HUES6 (cell line): ENCODE measurements around the gene FBXO27.

Experiments used
- H3K27ac ChIP-seq: 2 replicates; pipeline ENCODE4 v1.7.0; 2013; ENCODE audit warnings: low read depth, mild to moderate bottlenecking, low read length, inconsistent platforms
- H3K27me3 ChIP-seq: 2 replicates; pipeline ENCODE4 v1.6.1; 2013; ENCODE audit warnings: low read length; ENCODE audit not compliant: control insufficient read depth, insufficient read depth
- H3K36me3 ChIP-seq: 2 replicates; pipeline ENCODE4 v1.6.1; 2013; ENCODE audit warnings: low read length; ENCODE audit not compliant: control insufficient read depth, insufficient read depth
- H3K4me1 ChIP-seq: 2 replicates; pipeline ENCODE4 v1.6.1; 2013; ENCODE audit warnings: low read length; ENCODE audit not compliant: control insufficient read depth, insufficient read depth
- H3K4me3 ChIP-seq: 2 replicates; pipeline ENCODE4 v1.5.1; 2013; ENCODE audit warnings: low read depth, low read length
- H3K9ac ChIP-seq: one replicate; pipeline ENCODE4 v1.6.1; 2013; ENCODE audit warnings: mild to moderate bottlenecking, low read length
- H3K9me3 ChIP-seq: 2 replicates; pipeline ENCODE4 v1.6.1; 2013; ENCODE audit warnings: low read depth, low read length; ENCODE audit not compliant: control insufficient read depth, insufficient read depth

FBXO27 gene

DNA sequence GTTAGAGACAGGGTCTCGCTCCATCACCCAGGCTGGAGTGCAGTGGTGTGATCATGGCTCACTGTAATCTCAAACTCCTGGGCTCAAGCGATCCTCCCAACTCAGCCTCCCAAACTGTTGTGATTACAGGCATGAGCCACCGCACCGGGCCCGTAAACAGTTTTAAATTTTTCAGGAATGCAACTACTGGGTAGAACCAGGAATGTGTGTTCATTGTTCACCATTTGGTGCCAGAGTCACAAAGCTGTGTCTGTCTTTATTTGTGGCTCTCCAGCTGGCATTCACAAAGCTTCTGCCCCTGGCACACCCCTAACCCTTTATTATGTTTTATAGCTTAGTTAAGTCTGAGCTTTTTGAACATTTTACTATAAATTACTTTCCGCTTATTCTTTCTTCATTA lies 32.1 kb upstream of the FBXO27 start:
- no peak overlapping the region for H3K4me3 ChIP-seq
- H3K4me1 ChIP-seq: no peaks in the 10 kb centered on the region
- no peaks in the 10 kb centered on the region for H3K9me3 ChIP-seq
- H3K27me3 ChIP-seq: no peaks in the 10 kb centered on the region
- no peak overlapping the region for H3K9ac ChIP-seq
- H3K36me3 ChIP-seq: no peaks in the 10 kb centered on the region
- no peak overlapping the region for H3K27ac ChIP-seq

- Histone ChIP-seq H3K4me3 (no peak overlapping the region), H3K4me1 (no peaks in the 10 kb centered on the region), H3K36me3 (no peaks in the 10 kb centered on the region), H3K27ac (no peak overlapping the region), H3K9ac (no peak overlapping the region), H3K27me3 (no peaks in the 10 kb centered on the region), H3K9me3 (no peaks in the 10 kb centered on the region)
Measured at GRCh38 chr19:39060171-39060570, 27.8 kb upstream of the FBXO27 start.

- Histone ChIP-seq H3K4me3 (no peak overlapping the region), H3K36me3 (no peaks in the 10 kb centered on the region), H3K4me1 (no peaks in the 10 kb centered on the region), H3K9me3 (peaks cover 7% of the 10 kb centered on the region), H3K27ac (no peak overlapping the region), H3K9ac (no peak overlapping the region), H3K27me3 (no peaks in the 10 kb centered on the region)
Measured at GRCh38 chr19:39059302-39059701, 27.0 kb upstream of the FBXO27 start.

DNA sequence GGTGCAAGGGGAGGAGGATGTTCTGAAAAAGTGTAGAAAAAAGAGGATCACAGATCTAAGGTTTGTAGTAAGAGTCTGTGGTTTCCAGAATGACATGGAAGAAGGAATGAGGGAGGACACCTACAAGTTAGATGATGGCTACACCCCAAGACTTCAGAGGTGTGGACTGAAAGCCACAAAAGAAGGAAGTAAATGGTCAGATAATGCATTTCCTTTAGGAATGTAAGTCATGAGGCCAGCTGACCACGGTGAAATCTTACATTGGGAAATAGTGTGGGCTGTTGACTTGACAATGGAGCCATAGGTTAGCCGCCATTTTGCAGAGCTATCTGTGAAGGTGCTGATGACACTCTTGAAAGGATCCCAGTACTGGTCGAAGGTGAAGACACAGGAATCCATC lies 25.3 kb upstream of the FBXO27 start:
- Histone ChIP-seq H3K9ac (no peak overlapping the region), H3K27me3 (no peaks in the 10 kb centered on the region), H3K36me3 (no peaks in the 10 kb centered on the region), H3K4me1 (no peaks in the 10 kb centered on the region), H3K27ac (no peak overlapping the region), H3K4me3 (no peak overlapping the region), H3K9me3 (peaks cover 7% of the 10 kb centered on the region)

- Histone ChIP-seq H3K27me3 (no peaks in the 10 kb centered on the region), H3K4me3 (no peak overlapping the region), H3K27ac (no peak overlapping the region), H3K36me3 (no peaks in the 10 kb centered on the region), H3K4me1 (no peaks in the 10 kb centered on the region), H3K9ac (no peak overlapping the region), H3K9me3 (peaks cover 7% of the 10 kb centered on the region)
Measured at GRCh38 chr19:39054091-39054470, 21.7 kb upstream of the FBXO27 start.

DNA sequence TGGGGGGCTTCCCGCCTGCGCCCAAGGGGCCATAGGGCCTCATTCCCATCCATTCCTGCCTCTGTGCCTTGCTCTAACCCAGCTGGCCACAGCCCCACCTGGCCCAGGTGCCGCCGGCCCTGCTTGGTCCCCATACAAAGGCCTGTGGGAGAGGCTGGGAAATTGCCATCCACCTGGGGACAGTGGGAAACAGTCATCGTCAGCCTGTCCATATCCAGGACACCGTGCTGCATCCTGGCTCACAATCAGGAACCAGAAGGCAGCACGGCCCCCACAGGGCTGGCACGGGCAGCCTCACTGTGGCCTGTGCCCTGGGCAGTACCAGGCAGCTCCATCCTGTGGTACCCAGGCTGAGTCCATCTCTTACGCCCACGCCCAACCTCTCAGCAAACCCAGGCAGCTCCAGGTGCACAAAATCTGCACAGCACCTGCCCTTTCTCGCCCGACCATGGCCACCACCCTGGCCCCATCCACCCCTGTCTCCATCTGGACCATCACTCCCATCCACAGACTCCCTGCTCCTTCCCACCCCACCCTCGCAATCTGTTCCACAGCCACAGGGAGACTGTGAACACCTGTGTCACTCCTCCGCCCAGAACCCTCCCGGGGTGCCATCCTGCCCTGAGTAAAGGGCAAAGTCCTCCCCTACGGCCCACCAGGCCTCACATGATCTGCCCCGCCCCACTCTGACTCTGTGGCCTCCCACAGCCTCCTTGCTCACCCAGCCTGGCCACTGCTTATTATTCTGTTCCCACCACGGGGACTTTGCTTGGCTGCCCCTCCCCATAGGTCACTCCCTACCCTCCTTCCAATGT lies 21.1 kb upstream of the FBXO27 start:
- Histone ChIP-seq H3K36me3 (no peaks in the 10 kb centered on the region), H3K27ac (no peak overlapping the region), H3K4me1 (no peaks in the 10 kb centered on the region), H3K9me3 (peaks cover 7% of the 10 kb centered on the region), H3K9ac (no peak overlapping the region), H3K27me3 (no peaks in the 10 kb centered on the region), H3K4me3 (no peak overlapping the region)

DNA sequence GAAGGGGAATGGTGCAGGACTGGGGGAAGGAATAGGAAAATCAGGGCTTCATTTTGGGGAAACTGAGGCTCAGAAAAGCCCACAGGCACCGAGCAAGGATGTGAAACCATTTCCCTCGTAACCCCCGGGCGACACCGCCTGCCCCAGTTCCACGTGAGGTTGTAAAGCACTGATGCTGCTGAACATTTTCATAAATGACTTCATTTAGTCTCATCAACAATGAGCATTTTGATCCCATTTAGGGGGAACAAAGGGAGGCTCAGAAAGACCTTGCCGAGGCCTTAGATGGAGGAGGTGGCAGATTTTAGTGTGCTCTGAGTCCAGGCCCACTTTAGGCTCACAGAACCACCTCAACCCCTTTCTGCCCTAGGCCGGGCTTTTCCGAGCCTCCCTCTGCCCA lies 20.5 kb upstream of the FBXO27 start:
- H3K27me3 ChIP-seq: no peaks in the 10 kb centered on the region
- no peak overlapping the region for H3K27ac ChIP-seq

DNA sequence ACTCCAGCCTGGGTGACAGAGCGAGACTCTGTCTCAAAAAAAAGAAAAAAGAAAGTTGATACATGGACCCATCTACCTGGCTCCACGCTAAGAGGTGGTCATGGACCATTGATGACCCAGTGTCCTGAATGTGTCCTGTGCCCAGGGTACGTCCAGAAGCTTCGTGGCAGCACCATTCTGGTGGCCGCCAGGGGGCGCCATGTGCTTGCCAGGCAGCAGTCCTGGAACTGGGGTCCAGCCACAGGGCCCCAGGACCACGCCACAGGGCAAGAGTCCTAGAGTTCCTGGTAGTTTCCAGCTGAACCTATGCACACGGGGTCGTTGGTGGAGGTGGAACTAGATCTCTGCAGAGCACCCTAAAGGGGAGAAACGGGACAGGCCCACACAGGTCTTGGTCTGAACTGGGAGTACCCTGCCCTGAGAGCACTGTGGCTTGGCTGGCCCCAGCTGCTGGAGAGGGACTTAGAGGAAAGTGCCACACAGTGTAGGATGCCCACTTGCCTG lies 19.9 kb upstream of the FBXO27 start:
- Histone ChIP-seq H3K27ac (no peak overlapping the region), H3K27me3 (no peaks in the 10 kb centered on the region), H3K36me3 (no peaks in the 10 kb centered on the region), H3K4me1 (no peaks in the 10 kb centered on the region), H3K9ac (no peak overlapping the region), H3K4me3 (no peak overlapping the region), H3K9me3 (peaks cover 7% of the 10 kb centered on the region)

More for the DNA sequence above, 20.5 kb upstream of the FBXO27 start:
- H3K36me3 ChIP-seq: no peaks in the 10 kb centered on the region
- peaks cover 7% of the 10 kb centered on the region for H3K9me3 ChIP-seq
- H3K4me3 ChIP-seq: no peak overlapping the region
- H3K9ac ChIP-seq: no peak overlapping the region
- no peaks in the 10 kb centered on the region for H3K4me1 ChIP-seq

- H3K9me3 ChIP-seq: peaks cover 7% of the 10 kb centered on the region; the same call in 1 of the 2 replicates
- H3K4me1 ChIP-seq: peaks cover 5% of the 10 kb centered on the region; the same call in 1 of the 2 replicates
- H3K9ac ChIP-seq: no peak overlapping the region
- no peaks in the 10 kb centered on the region for H3K36me3 ChIP-seq
- H3K4me3 ChIP-seq: no peak overlapping the region
- no peaks in the 10 kb centered on the region for H3K27me3 ChIP-seq
- no peak overlapping the region for H3K27ac ChIP-seq
Measured at GRCh38 chr19:39047073-39047472, 14.7 kb upstream of the FBXO27 start.

GRCh38 chr19:39046037-39046821 lies 13.9 kb upstream of the FBXO27 start:
- Histone ChIP-seq H3K4me3 (peak overlapping the region; percentile 52; the same call in 1 of the 2 replicates), H3K4me1 (peaks cover 5% of the 10 kb centered on the region; the same call in 1 of the 2 replicates), H3K9me3 (peaks cover 9% of the 10 kb centered on the region; the same call in 1 of the 2 replicates), H3K27me3 (no peaks in the 10 kb centered on the region), H3K9ac (peak overlapping the region; percentile 37), H3K36me3 (no peaks in the 10 kb centered on the region), H3K27ac (no peak overlapping the region)

GRCh38 chr19:39045506-39045905 lies 13.2 kb upstream of the FBXO27 start:
- H3K27me3 ChIP-seq: no peaks in the 10 kb centered on the region
- H3K9ac ChIP-seq: peak overlapping the region; percentile 37
- peaks cover 5% of the 10 kb centered on the region; the same call in 1 of the 2 replicates for H3K4me1 ChIP-seq
- H3K36me3 ChIP-seq: no peaks in the 10 kb centered on the region
- H3K27ac ChIP-seq: no peak overlapping the region
- peak overlapping the region; percentile 52; the same call in 1 of the 2 replicates for H3K4me3 ChIP-seq
- peaks cover 9% of the 10 kb centered on the region; the same call in 1 of the 2 replicates for H3K9me3 ChIP-seq
